Lung microvascular endothelial cell (primary cell): ENCODE data around the gene CLBA1. TPM values are rescaled to one million over a fixed set of nuclear protein-coding genes. Genes with fewer than 3 reads are reported as not detected.

Experiments
- DNase-seq, 2 donors: peaks; one replicate each; pipeline versions ENCODE4 v3.0.0 to v3.0.0-alpha.2; 2010; ENCODE audit warnings: low read depth in 2 of 2
- total RNA-seq: library from RNA; depleted of rRNA; stranded (reverse); fragments of >200 nt; gene quantifications from 2 replicates; pipeline ENCODE4 v1.2.1, GENCODE V29; 2014

Gene CLBA1
- total RNA-seq, 1 donor from 2014 or later = 3.2 TPM

- DNase-seq = no peak
These were observed 19.8 kb downstream of the CLBA1 start for GRCh38 chr14:105005329-105005928.

- no peak for DNase-seq
These were observed 20.6 kb downstream of the CLBA1 start for GRCh38 chr14:105005929-105006830.

GRCh38 chr14:105006831-105007592 is 21.4 kb downstream of the CLBA1 start:
- DNase-seq = no peak

- DNase-seq = no peak
These were observed 22.1 kb downstream of the CLBA1 start for GRCh38 chr14:105007593-105008264.

- DNase-seq = no peak
These were observed 24.5 kb downstream of the CLBA1 start for GRCh38 chr14:105010106-105010505.

GRCh38 chr14:105010891-105011291 is 25.3 kb downstream of the CLBA1 start:
- no peak for DNase-seq

- no peak for DNase-seq
These were observed 25.9 kb downstream of the CLBA1 start for GRCh38 chr14:105011312-105011990.

GRCh38 chr14:105012171-105012985 is 26.8 kb downstream of the CLBA1 start:
- peak in 1 of 2 donors; percentile 18 for DNase-seq

- peak; percentile 40 to 56 for DNase-seq
These were observed 27.7 kb downstream of the CLBA1 start for GRCh38 chr14:105013150-105013785.

- no peak for DNase-seq
These were observed 28.4 kb downstream of the CLBA1 start for GRCh38 chr14:105014032-105014431.

- DNase-seq = no peak
These were observed 29.0 kb downstream of the CLBA1 start for GRCh38 chr14:105014631-105015030.

- peak; percentile 47 to 71 for DNase-seq
These were observed 29.7 kb downstream of the CLBA1 start for GRCh38 chr14:105015242-105015641.

- no peak for DNase-seq
These were observed 30.3 kb downstream of the CLBA1 start for GRCh38 chr14:105015905-105016304.

GRCh38 chr14:105018414-105018813 is 32.8 kb downstream of the CLBA1 start:
- DNase-seq = no peak

- DNase-seq = peak; percentile 61 to 65
These were observed 34.5 kb downstream of the CLBA1 start for GRCh38 chr14:105019861-105020814.

- DNase-seq = peak; percentile 97 to 98
These were observed 35.4 kb downstream of the CLBA1 start, which contains the start of gene CDCA4 for GRCh38 chr14:105020815-105021655. CDCA4 (minus strand) TSS chr14:105021083; CDS start chr14:105011929, 9,154 bp downstream.

- peak; percentile 40 to 55 for DNase-seq
These were observed 36.2 kb downstream of the CLBA1 start for GRCh38 chr14:105021656-105022275.
